ENCODE measurements around the gene HMOX2.

HMOX2 gene

DNA sequence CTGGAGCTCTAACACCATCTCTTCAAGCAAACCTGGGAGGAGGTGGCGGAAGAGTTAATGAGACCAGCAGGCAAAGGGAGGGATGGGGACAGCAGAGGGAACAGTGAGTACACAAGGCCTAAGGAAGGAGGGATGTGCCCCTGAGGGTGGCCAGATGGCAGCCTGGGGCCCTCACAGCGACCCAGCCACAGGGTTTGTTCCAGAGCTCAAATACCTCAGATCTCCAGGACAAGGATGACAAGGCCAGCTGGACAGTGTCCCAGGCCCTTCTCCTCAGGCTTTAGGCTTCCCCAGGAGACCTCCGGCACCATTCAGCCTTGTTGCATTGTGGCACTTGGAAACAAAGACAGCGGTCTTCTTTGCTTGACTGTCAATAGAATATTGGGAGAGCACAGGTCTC is 47.5 kb downstream of the HMOX2 start:
- ChIA-PET CTCF (interaction anchor here (0.7 to 2.7 kb wide), 6 partner anchors 13 to 62 kb away, joined by 3 to 10 read pairs (median 4); partner anchors contain the start of genes CDIP1 and HMOX2), POLR2A (no interaction called here)
- TF ChIP-seq, protein P1, sequence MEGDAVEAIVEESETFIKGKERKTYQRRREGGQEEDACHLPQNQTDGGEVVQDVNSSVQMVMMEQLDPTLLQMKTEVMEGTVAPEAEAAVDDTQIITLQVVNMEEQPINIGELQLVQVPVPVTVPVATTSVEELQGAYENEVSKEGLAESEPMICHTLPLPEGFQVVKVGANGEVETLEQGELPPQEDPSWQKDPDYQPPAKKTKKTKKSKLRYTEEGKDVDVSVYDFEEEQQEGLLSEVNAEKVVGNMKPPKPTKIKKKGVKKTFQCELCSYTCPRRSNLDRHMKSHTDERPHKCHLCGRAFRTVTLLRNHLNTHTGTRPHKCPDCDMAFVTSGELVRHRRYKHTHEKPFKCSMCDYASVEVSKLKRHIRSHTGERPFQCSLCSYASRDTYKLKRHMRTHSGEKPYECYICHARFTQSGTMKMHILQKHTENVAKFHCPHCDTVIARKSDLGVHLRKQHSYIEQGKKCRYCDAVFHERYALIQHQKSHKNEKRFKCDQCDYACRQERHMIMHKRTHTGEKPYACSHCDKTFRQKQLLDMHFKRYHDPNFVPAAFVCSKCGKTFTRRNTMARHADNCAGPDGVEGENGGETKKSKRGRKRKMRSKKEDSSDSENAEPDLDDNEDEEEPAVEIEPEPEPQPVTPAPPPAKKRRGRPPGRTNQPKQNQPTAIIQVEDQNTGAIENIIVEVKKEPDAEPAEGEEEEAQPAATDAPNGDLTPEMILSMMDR (IDR thresholded peaks at IDR 0.05; ENCODE audit: control extremely low read depth, extremely low read depth, low read depth, missing control alignments), result no peak
- DNase-seq (ENCODE audit: extremely low spot score), result no peak

DNA sequence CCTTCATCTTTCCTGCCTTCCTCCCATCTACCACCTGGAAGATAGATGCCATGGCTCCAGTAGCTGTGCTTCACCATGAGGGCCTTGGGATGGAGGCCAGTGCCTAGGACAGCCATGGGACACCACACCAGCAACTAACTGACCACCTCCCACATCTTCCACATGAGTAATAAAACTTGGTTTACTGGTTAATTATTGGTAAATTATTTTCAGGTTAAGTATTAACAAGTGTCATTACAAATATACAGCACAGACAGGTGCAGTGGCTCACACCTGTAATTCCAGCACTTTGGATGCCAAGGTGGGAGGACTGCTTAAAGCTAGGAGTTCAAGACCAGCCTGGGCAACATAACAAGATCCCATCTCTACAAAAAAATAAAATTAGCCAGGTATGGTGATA is 48.4 kb downstream of the HMOX2 start:
- TF ChIP-seq, protein P1 (IDR thresholded peaks at IDR 0.05; ENCODE audit: control extremely low read depth, extremely low read depth, low read depth, missing control alignments), result no peak

GRCh38 chr16:4525069-4525468 is 48.9 kb downstream of the HMOX2 start:
- POLR2A ChIA-PET, result no interaction called here
- TF ChIP-seq, protein P1 (IDR thresholded peaks at IDR 0.05; ENCODE audit: control extremely low read depth, extremely low read depth, low read depth, missing control alignments), result no peak
- CTCF ChIA-PET, result interaction anchor here (1.2 to 2.2 kb wide), 5 partner anchors 18 to 49 kb away, joined by 3 to 6 read pairs (median 4); partner anchors contain the start of gene HMOX2
- DNase-seq (ENCODE audit: extremely low spot score), result no peak

More for the DNA sequence above, 48.4 kb downstream of the HMOX2 start:
- DNase-seq (ENCODE audit: extremely low spot score), result no peak
- CTCF ChIA-PET, result interaction anchor here (1.2 to 2.7 kb wide), 6 partner anchors 18 to 61 kb away, joined by 3 to 10 read pairs (median 4); partner anchors contain the start of gene HMOX2
- POLR2A ChIA-PET, result no interaction called here

DNA sequence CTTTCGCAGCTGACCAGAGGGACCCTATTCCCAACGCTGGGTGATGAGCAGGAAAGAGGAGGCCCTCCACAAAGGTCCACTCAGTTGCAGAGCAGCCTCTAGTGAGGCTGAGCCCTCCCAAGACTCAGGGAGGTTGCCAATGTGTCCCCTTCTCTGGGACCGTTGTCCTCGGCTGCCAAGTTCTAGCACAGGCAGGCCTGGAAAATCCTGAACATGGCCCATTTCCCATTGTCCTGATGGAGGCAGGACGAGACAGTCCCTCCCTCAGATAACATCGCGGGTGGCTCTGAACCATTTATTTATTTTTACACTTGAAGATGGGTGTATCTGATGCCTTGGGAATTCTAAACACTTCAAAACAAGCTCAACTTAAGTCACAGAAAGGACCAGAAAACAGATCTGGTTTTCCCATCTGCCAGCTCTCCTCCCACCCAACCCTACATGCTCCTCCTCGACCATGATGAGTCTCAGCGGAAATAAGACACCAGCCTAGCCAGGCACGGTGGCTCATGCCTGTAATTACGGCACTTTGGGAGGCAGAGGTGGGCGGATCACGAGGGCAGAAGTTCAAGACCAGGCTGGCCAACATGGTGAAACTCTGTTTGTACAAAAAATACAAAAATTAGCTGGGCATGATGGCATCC is 49.6 kb downstream of the HMOX2 start:
- POLR2A ChIA-PET, result no interaction called here
- CTCF ChIA-PET, result interaction anchor here (1.2 to 2.2 kb wide), 3 partner anchors 19 to 25 kb away, joined by 3 to 6 read pairs (median 4); no protein-coding TSS in a partner anchor
- TF ChIP-seq, protein P1 (IDR thresholded peaks at IDR 0.05; ENCODE audit: control extremely low read depth, extremely low read depth, low read depth, missing control alignments), result no peak

GRCh38 chr16:4529085-4530060 is 53.2 kb downstream of the HMOX2 start:
- DNase-seq (ENCODE audit: extremely low spot score), result peak; percentile 61
- ChIA-PET CTCF (interaction anchor here (0.8 to 4.3 kb wide), 10 partner anchors 10 to 96 kb away, joined by 3 to 21 read pairs (median 3); no protein-coding TSS in a partner anchor), POLR2A (no interaction called here)
- TF ChIP-seq, protein P1 (IDR thresholded peaks at IDR 0.05; ENCODE audit: control extremely low read depth, extremely low read depth, low read depth, missing control alignments), result no peak

More for the DNA sequence above, 49.6 kb downstream of the HMOX2 start:
- no peak for DNase-seq (ENCODE audit: extremely low spot score)

DNA sequence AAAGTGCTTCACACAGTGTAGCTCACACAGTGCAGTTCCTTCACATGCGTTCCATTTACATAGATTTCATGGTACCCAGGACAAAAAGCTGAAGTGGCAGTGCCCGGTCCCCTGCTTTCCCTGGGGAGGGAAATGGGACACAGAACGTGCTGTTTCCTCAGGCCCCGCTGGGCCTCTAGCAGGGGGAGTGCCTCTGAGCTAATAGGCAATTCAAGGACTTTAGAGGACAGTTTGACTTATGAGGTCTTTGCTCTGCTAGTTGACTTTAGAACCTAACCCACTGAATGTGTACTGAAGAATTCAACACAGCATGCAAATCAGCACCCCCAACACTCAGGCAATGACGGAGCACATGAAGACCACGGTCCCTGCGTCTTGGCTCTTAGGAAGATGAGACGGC is 55.6 kb downstream of the HMOX2 start:
- TF ChIP-seq, protein P1 (IDR thresholded peaks at IDR 0.05; ENCODE audit: control extremely low read depth, extremely low read depth, low read depth, missing control alignments), result no peak
- ChIA-PET CTCF (interaction anchor here (1.7 to 4.3 kb wide), 3 partner anchors 13 to 18 kb away, joined by 3 to 21 read pairs (median 6); no protein-coding TSS in a partner anchor), POLR2A (interaction anchor here (0.6 kb wide), 1 partner anchor 61 kb away, joined by 6 read pairs; no protein-coding TSS in a partner anchor)
- DNase-seq (ENCODE audit: extremely low spot score), result no peak

Data from GM10248 (cell line).